Endometrial microvascular endothelial cells (primary cell): ENCODE measurements around the gene NDEL1. TPM values are rescaled to one million over a fixed set of nuclear protein-coding genes. Genes with fewer than 3 reads are reported as not detected.
"Not testable (repeated sequence)": the region's sequence is repeated elsewhere in the genome, so short reads cannot be mapped to it uniquely, and the experiment has no call there.

ENCODE experiments used
- in situ Hi-C: cut with HindIII; loops from 2 replicates; pipeline ENCODE4 v1.10.0; 2017; ENCODE audit warnings: low sequenced_read_pairs, low pct_unique_long_range_greater_than_20kb; ENCODE audit errors: inconsistent ontology term
- total RNA-seq: library from RNA; depleted of rRNA; stranded (reverse); fragments of >200 nt; gene quantifications from one replicate; pipeline ENCODE4 v1.2.3, GENCODE V29; 2015; ENCODE audit errors: inconsistent ontology term

NDEL1 gene
- 63.9 TPM for total RNA-seq

- in situ Hi-C loops, result loop anchor here (25.0 kb wide), 1 partner anchor 327 kb away; the partner anchor contains the start of gene SPDYE4
Measured at GRCh38 chr17:8435245-8436168, at the start of gene NDEL1. TSS of gene NDEL1 (plus strand) at chr17:8435884. CDS start at chr17:8444272, 8,388 bp downstream.

- in situ Hi-C loops, result no loop called here
Measured at GRCh38 chr17:8386841-8387240, 48.8 kb upstream of the NDEL1 start.

GRCh38 chr17:8387914-8388651, 47.6 kb upstream of the NDEL1 start:
- in situ Hi-C loops, result no loop called here

- in situ Hi-C loops, result no loop called here
Measured at GRCh38 chr17:8391711-8392110, 44.0 kb upstream of the NDEL1 start.

- in situ Hi-C loops, result no loop called here
Measured at GRCh38 chr17:8392274-8392673, 43.4 kb upstream of the NDEL1 start.

GRCh38 chr17:8392674-8393469, 42.8 kb upstream of the NDEL1 start:
- in situ Hi-C loops, result no loop called here

GRCh38 chr17:8393470-8394231, 42.0 kb upstream of the NDEL1 start:
- in situ Hi-C loops, result no loop called here

- in situ Hi-C loops, result not testable (repeated sequence)
Measured at GRCh38 chr17:8394497-8394896, 41.2 kb upstream of the NDEL1 start.

- in situ Hi-C loops, result no loop called here
Measured at GRCh38 chr17:8397636-8398035, 38.0 kb upstream of the NDEL1 start, which contains the start of gene RNF222. TSS of gene RNF222 (minus strand) at chr17:8397827. CDS start at chr17:8393461, 4,366 bp downstream.

- in situ Hi-C loops, result no loop called here
Measured at GRCh38 chr17:8398980-8399379, 36.7 kb upstream of the NDEL1 start.

GRCh38 chr17:8401107-8401506, 34.6 kb upstream of the NDEL1 start:
- in situ Hi-C loops, result no loop called here

- in situ Hi-C loops, result no loop called here
Measured at GRCh38 chr17:8402921-8403536, 32.7 kb upstream of the NDEL1 start.

GRCh38 chr17:8405499-8406016, 30.1 kb upstream of the NDEL1 start:
- in situ Hi-C loops, result no loop called here

GRCh38 chr17:8406174-8406573, 29.5 kb upstream of the NDEL1 start:
- in situ Hi-C loops, result no loop called here

GRCh38 chr17:8408371-8408770, 27.3 kb upstream of the NDEL1 start:
- in situ Hi-C loops, result no loop called here

- in situ Hi-C loops, result no loop called here
Measured at GRCh38 chr17:8409966-8410882, 25.5 kb upstream of the NDEL1 start.

GRCh38 chr17:8410883-8411238, 24.8 kb upstream of the NDEL1 start:
- in situ Hi-C loops, result no loop called here
